ENCODE data around the gene MAMDC2.

Gene MAMDC2

GRCh38 chr9:70130266-70130665 lies 86.6 kb downstream of the MAMDC2 start:
- in situ Hi-C loops (cut with MboI; ENCODE audit: low sequenced_read_pairs) = no loop called here

- in situ Hi-C loops (cut with MboI; ENCODE audit: low sequenced_read_pairs) = no loop called here
Observed at GRCh38 chr9:70131296-70131695, 87.6 kb downstream of the MAMDC2 start.

- in situ Hi-C loops (cut with MboI; ENCODE audit: low sequenced_read_pairs) = no loop called here
Observed at GRCh38 chr9:70133253-70134208, 89.9 kb downstream of the MAMDC2 start.

GRCh38 chr9:70134360-70134759 lies 90.7 kb downstream of the MAMDC2 start:
- in situ Hi-C loops (cut with MboI; ENCODE audit: low sequenced_read_pairs) = no loop called here

GRCh38 chr9:70135176-70135575 lies 91.5 kb downstream of the MAMDC2 start:
- in situ Hi-C loops (cut with MboI; ENCODE audit: low sequenced_read_pairs) = no loop called here

GRCh38 chr9:70136632-70137031 lies 93.0 kb downstream of the MAMDC2 start:
- in situ Hi-C loops (cut with MboI; ENCODE audit: low sequenced_read_pairs) = no loop called here

GRCh38 chr9:70137577-70137976 lies 93.9 kb downstream of the MAMDC2 start:
- in situ Hi-C loops (cut with MboI; ENCODE audit: low sequenced_read_pairs) = no loop called here

- in situ Hi-C loops (cut with MboI; ENCODE audit: low sequenced_read_pairs) = no loop called here
Observed at GRCh38 chr9:70142101-70142500, 98.5 kb downstream of the MAMDC2 start.

GRCh38 chr9:70143394-70144130 lies 99.9 kb downstream of the MAMDC2 start:
- in situ Hi-C loops (cut with MboI; ENCODE audit: low sequenced_read_pairs) = no loop called here

GRCh38 chr9:70144131-70144503 lies 100.5 kb downstream of the MAMDC2 start:
- in situ Hi-C loops (cut with MboI; ENCODE audit: low sequenced_read_pairs) = no loop called here

GRCh38 chr9:70145981-70146380 lies 102.3 kb downstream of the MAMDC2 start:
- in situ Hi-C loops (cut with MboI; ENCODE audit: low sequenced_read_pairs) = no loop called here

- in situ Hi-C loops (cut with MboI; ENCODE audit: low sequenced_read_pairs) = no loop called here
Observed at GRCh38 chr9:70147196-70147595, 103.5 kb downstream of the MAMDC2 start.

- in situ Hi-C loops (cut with MboI; ENCODE audit: low sequenced_read_pairs) = no loop called here
Observed at GRCh38 chr9:70147651-70148050, 104.0 kb downstream of the MAMDC2 start.

GRCh38 chr9:70152350-70152749 lies 108.7 kb downstream of the MAMDC2 start:
- in situ Hi-C loops (cut with MboI; ENCODE audit: low sequenced_read_pairs) = no loop called here

- in situ Hi-C loops (cut with MboI; ENCODE audit: low sequenced_read_pairs) = no loop called here
Observed at GRCh38 chr9:70156729-70157128, 113.1 kb downstream of the MAMDC2 start.

- in situ Hi-C loops (cut with MboI; ENCODE audit: low sequenced_read_pairs) = no loop called here
Observed at GRCh38 chr9:70159630-70160029, 116.0 kb downstream of the MAMDC2 start.

GRCh38 chr9:70160686-70161600 lies 117.3 kb downstream of the MAMDC2 start:
- in situ Hi-C loops (cut with MboI; ENCODE audit: low sequenced_read_pairs) = no loop called here

GRCh38 chr9:70165006-70165602 lies 121.5 kb downstream of the MAMDC2 start:
- in situ Hi-C loops (cut with MboI; ENCODE audit: low sequenced_read_pairs) = no loop called here

- in situ Hi-C loops (cut with MboI; ENCODE audit: low sequenced_read_pairs) = no loop called here
Observed at GRCh38 chr9:70168521-70168920, 124.9 kb downstream of the MAMDC2 start.

- in situ Hi-C loops (cut with MboI; ENCODE audit: low sequenced_read_pairs) = no loop called here
Observed at GRCh38 chr9:70169222-70169621, 125.6 kb downstream of the MAMDC2 start.

Measured in HL-60/S4 (cell line).